Loucy (cell line): ENCODE results near the gene PDE10A.

Experiments used
- EZH2phosphoT487 ChIP-seq: fragments of 200-600 bp; IDR thresholded peaks from 2 replicates; pipeline ENCODE4 v1.6.1; 2018; ENCODE audit warnings: antibody characterized with exemption, mild to moderate bottlenecking, moderate library complexity, borderline replicate concordance
- TF ChIP-seq, protein P1 (sequence below): fragments of 200-600 bp; sonication (generic); conservative IDR thresholded peaks from 2 replicates; pipeline ENCODE4 v1.5.1; 2014; ENCODE audit warnings: mild to moderate bottlenecking, antibody characterized with exemption, low read length

DNA sequence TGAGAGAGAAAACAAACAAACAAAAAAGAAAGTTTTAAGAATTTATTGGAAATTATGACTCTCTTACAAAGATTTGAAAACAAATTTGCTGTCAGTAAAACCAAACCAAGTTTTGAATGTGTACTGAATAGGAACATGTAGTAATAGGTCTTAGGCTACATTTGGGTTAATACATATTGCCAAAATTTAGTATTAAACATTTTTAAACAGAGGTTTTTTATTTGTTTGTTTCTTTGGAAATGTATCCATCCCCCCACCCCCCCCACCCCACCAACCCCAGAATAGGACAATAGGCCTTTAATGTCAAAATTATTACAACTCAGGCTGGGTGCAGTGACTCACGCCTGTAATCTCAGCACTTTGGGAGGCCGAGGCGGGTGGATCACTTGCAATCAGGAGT is 356.1 kb downstream of the PDE10A start:
- TF ChIP-seq, protein P1, sequence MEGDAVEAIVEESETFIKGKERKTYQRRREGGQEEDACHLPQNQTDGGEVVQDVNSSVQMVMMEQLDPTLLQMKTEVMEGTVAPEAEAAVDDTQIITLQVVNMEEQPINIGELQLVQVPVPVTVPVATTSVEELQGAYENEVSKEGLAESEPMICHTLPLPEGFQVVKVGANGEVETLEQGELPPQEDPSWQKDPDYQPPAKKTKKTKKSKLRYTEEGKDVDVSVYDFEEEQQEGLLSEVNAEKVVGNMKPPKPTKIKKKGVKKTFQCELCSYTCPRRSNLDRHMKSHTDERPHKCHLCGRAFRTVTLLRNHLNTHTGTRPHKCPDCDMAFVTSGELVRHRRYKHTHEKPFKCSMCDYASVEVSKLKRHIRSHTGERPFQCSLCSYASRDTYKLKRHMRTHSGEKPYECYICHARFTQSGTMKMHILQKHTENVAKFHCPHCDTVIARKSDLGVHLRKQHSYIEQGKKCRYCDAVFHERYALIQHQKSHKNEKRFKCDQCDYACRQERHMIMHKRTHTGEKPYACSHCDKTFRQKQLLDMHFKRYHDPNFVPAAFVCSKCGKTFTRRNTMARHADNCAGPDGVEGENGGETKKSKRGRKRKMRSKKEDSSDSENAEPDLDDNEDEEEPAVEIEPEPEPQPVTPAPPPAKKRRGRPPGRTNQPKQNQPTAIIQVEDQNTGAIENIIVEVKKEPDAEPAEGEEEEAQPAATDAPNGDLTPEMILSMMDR = no peak
- no peak for TF ChIP-seq EZH2phosphoT487
